ENCODE data around the gene GIMAP4.
"Not testable (repeated sequence)": the region's sequence is repeated elsewhere in the genome, so short reads cannot be mapped to it uniquely, and the experiment has no call there.

GIMAP4 gene

GRCh38 chr7:150580638-150581394 lies 13.6 kb downstream of the GIMAP4 start:
- DNase-seq (ENCODE audit: low read depth): no peak

- DNase-seq (ENCODE audit: low read depth): no peak
These were observed 18.0 kb downstream of the GIMAP4 start for GRCh38 chr7:150585199-150585598.

GRCh38 chr7:150586068-150586784 lies 19.0 kb downstream of the GIMAP4 start:
- no peak for DNase-seq (ENCODE audit: low read depth)

- no peak for DNase-seq (ENCODE audit: low read depth)
These were observed 19.6 kb downstream of the GIMAP4 start for GRCh38 chr7:150586785-150587152.

GRCh38 chr7:150587551-150587950 lies 20.4 kb downstream of the GIMAP4 start:
- no peak for DNase-seq (ENCODE audit: low read depth)

- no peak for DNase-seq (ENCODE audit: low read depth)
These were observed 27.6 kb downstream of the GIMAP4 start for GRCh38 chr7:150594805-150595204.

- no peak for DNase-seq (ENCODE audit: low read depth)
These were observed 28.2 kb downstream of the GIMAP4 start for GRCh38 chr7:150595361-150595760.

GRCh38 chr7:150603600-150603999 lies 36.4 kb downstream of the GIMAP4 start:
- not testable (repeated sequence) for DNase-seq (ENCODE audit: low read depth)

GRCh38 chr7:150610233-150610632 lies 43.0 kb downstream of the GIMAP4 start:
- DNase-seq (ENCODE audit: low read depth): no peak

- no peak for DNase-seq (ENCODE audit: low read depth)
These were observed 45.7 kb downstream of the GIMAP4 start for GRCh38 chr7:150612925-150613324.

- no peak for DNase-seq (ENCODE audit: low read depth)
These were observed 46.7 kb downstream of the GIMAP4 start for GRCh38 chr7:150613880-150614279.

- DNase-seq (ENCODE audit: low read depth): not testable (repeated sequence)
These were observed 47.2 kb downstream of the GIMAP4 start for GRCh38 chr7:150614426-150614825.

GRCh38 chr7:150615221-150615755 lies 48.1 kb downstream of the GIMAP4 start:
- not testable (repeated sequence) for DNase-seq (ENCODE audit: low read depth)

- DNase-seq (ENCODE audit: low read depth): no peak
These were observed 52.9 kb downstream of the GIMAP4 start for GRCh38 chr7:150620061-150620460.

- DNase-seq (ENCODE audit: low read depth): no peak
These were observed 53.6 kb downstream of the GIMAP4 start for GRCh38 chr7:150620617-150621371.

GRCh38 chr7:150621376-150621775 lies 54.2 kb downstream of the GIMAP4 start:
- DNase-seq (ENCODE audit: low read depth): no peak

Measured in amniotic epithelial cell (primary cell).